ENCODE measurements around the gene TRIML1.
"Not testable (repeated sequence)": the region's sequence is repeated elsewhere in the genome, so short reads cannot be mapped to it uniquely, and the experiment has no call there.

Gene TRIML1

GRCh38 chr4:188158336-188158735, 19.1 kb downstream of the TRIML1 start:
- no peak for DNase-seq

- not testable (repeated sequence) for DNase-seq
Measured at GRCh38 chr4:188159513-188160226, 20.4 kb downstream of the TRIML1 start.

- no peak for DNase-seq
Measured at GRCh38 chr4:188160406-188160805, 21.2 kb downstream of the TRIML1 start.

GRCh38 chr4:188161167-188161566, 21.9 kb downstream of the TRIML1 start:
- DNase-seq = no peak

- no peak for DNase-seq
Measured at GRCh38 chr4:188162698-188163097, 23.5 kb downstream of the TRIML1 start.

- DNase-seq = no peak
Measured at GRCh38 chr4:188168726-188169373, 29.6 kb downstream of the TRIML1 start.

- DNase-seq = no peak
Measured at GRCh38 chr4:188171551-188171950, 32.3 kb downstream of the TRIML1 start.

- no peak for DNase-seq
Measured at GRCh38 chr4:188175288-188175687, 36.0 kb downstream of the TRIML1 start.

GRCh38 chr4:188177997-188178675, 38.9 kb downstream of the TRIML1 start:
- no peak for DNase-seq

- no peak for DNase-seq
Measured at GRCh38 chr4:188178806-188179205, 39.6 kb downstream of the TRIML1 start.

GRCh38 chr4:188187106-188187505, 47.9 kb downstream of the TRIML1 start:
- DNase-seq = no peak

- no peak for DNase-seq
Measured at GRCh38 chr4:188190461-188190860, 51.2 kb downstream of the TRIML1 start.

- DNase-seq = no peak
Measured at GRCh38 chr4:188194421-188194820, 55.2 kb downstream of the TRIML1 start.

GRCh38 chr4:188195389-188195985, 56.2 kb downstream of the TRIML1 start:
- no peak for DNase-seq

- DNase-seq = no peak
Measured at GRCh38 chr4:188196134-188196735, 57.0 kb downstream of the TRIML1 start.
